ENCODE data around the gene NFATC2.

NFATC2 gene

DNA sequence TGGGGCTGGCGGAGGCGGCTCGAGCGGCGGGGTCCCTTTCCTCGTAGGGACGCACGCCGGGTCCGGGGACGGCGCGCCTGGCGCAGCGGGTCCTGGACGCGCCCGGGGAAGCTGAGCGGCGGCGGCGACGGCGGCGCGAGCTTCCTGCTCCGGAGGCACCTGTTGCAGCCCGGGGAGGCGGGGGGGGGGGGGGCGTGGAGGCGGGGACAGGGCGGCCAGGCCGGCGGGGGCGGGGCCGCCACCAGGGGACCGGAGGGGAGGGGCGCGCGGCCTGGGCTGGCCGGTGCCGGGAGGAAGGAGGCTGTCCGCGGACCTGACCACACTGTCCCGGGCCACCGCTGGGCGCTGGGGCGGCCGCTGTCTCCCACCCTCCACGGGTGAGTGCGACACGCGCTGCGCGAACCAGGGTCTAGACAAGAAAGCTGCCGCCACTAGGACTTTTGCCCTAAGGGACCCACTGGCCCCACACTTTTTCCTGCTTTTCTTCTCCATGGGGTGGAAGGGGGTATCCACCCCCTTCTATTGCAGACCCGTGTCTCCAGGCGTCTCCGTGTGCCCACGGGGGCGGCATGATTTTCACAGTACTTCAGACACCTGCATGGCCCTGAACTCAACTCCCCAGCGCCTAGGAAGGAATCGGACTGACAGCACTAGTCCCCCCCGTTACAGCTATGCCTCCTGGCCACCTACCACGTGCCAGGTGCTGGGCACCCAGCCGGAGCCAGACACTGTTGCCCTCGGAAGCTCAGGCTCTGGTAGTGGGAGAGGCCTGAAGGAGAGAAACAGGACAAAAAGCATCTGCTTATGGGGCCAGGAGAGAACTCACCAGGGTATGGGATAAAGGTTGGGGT, at the start of gene NFATC2:
Gene NFATC2, minus strand, starts transcription at position 149 of the 851 bp plus-strand sequence. CDS start 220 bp downstream, outside the sequence.
- DNase-seq: peak in 4 of 58 donors; percentile 5 to 27 (median 10)

DNA sequence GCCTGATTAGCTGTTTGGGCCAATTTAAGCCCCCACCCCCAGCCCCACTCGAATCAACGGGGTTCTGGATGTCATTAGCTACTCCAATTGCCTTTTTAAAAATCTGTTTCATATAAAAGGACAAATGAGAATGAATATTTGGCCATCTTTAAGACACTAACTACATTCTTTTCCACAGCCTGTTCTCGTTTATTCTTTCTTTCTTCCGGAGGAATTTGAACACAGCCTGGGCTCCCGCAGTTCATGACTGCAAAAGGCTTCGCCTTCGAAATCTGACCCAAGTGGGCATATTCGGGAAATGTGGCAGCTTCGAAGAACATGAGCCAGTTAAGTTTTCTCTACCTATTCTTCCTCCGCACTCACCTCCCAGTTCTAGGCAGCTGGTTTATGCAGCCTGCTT, 49.4 kb upstream of the NFATC2 start:
- DNase-seq: no peak

DNA sequence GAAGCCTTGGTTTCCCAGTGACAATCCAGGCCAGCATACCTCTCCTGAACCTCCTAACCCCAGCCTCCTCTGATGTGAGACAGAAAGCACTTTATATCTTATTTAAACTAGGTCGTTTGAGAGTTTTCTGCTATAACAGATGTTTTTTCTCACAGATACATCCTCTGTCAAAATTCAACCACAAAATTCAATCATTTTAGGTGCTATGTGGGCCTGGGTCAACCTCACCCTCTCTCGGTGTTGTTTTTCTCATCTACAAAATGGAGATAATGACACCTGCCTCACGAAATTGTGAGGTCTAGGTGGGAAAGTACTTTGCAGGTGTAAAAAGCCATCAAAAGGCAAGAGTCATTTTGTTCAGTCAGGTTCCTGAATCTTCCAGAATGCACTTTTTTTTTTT, 46.2 kb upstream of the NFATC2 start:
- DNase-seq: no peak

DNA sequence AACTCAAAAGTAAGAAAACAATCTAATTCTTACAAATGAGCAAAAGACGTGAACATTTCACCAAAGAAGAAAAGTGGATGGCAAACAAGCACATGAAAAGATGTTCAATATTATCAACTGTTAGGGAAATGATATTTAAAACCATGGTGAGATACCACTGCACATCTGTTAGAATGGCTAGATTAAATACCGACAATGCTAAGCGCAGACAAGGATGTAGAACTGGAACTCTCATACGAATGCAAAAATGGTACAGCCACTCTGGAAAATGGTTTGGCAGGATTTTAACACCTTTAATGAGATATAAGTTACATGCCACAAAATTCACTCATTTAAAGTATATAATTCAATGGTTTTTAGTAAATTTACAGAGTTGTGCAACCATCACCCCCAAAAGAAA, 44.6 kb upstream of the NFATC2 start:
- DNase-seq: no peak

DNA sequence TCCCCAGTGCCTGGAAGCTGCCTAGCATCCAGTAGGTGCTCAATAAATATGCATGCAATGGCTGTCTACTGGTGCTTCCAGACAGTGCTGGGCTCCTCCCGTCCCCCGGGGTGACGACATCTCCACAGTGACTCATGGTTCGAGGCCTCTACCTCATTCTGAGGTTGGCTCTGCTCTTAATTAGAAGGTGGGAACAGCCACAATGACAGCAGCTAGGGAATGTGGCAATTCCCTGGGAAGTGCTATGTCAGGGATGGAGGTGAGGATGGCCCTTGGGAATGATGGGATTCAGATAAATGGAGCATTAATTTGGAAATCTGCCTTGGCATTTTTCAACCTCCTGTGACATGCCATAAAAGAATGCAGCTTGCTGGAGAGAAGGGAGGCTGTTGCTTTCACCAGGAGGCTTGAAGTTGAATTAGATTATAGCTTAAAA, 43.5 kb upstream of the NFATC2 start:
- no peak for DNase-seq

GRCh38 chr20:51585148-51585547, 42.6 kb upstream of the NFATC2 start:
- DNase-seq: no peak

GRCh38 chr20:51584737-51585136, 42.2 kb upstream of the NFATC2 start:
- DNase-seq: no peak

GRCh38 chr20:51584116-51584515, 41.6 kb upstream of the NFATC2 start:
- DNase-seq: no peak

DNA sequence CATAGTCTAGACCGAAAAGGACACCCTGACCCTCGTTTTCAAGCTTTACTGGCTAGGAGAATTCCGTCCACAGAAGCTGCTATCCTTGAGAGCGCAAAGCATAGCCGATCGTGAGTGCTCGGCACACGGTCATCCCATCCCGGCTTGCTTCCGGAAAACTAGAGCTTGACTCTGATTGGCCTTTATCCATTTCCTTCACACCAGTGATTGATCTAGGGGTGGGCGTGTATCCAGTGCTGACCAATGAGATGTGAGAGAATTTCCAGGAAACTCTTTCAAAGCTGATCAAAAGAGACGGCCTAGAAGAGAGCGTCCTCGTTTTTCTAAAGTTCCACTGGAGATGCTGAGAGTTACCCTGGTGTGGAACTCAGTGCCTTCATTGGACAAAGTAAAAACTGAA, 41.0 kb upstream of the NFATC2 start:
- no peak for DNase-seq

GRCh38 chr20:51583073-51583472, 40.6 kb upstream of the NFATC2 start:
- DNase-seq: no peak

DNA sequence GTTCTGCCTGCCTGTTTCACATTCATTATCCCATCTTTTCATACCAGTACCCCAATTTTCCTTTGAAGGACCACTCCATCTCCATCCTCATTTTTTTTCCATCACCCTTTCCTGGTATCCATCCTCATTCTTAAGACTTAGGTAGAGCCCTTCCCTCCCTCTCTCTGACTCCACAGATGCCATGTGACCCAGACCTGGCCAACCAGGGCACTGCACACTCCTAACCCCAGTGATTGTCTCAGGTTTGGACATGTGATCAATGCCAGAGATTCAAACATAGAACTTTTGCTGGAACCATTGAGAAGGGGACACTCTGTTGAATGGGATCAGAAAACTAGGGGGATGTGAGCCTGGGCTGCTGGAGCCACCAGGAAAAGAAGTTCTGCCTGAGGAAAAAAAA, 39.1 kb upstream of the NFATC2 start:
- no peak for DNase-seq

DNA sequence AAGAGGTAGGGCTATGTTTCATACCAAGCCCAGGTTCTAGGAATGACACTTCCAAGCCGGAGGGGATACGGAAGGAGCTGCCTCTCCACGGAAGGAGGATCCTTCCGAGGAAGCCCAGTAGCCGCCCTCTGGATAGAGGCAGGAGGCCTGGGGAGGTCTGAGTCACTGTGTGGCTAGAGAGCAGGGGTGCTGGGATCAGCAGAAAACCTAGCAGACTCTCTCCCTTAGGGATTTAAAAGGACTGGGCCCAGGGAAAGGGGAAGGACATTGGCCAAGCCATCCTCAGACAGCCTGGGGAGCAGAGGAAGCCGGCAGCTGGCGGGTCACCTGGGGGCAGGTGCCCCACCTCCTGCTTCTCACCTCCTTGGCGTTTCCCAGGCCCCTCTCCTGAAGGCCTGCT, 36.6 kb upstream of the NFATC2 start:
- DNase-seq: no peak

DNA sequence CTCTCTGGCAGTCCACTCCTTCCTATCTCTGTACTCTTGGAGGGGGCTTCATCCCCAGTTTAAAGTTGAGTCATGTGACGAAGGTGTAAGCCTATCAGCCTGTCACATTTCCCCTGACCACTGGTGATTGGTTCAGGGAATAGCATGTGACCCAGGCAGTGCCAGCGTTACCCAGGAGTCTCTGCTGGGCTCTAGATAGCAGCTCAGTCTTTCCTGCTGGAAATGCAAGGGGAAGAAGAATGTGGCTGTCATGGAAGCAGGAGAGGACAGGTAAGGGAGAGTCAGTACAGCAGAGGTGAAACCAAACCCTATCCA, 35.6 kb upstream of the NFATC2 start:
- no peak for DNase-seq

DNA sequence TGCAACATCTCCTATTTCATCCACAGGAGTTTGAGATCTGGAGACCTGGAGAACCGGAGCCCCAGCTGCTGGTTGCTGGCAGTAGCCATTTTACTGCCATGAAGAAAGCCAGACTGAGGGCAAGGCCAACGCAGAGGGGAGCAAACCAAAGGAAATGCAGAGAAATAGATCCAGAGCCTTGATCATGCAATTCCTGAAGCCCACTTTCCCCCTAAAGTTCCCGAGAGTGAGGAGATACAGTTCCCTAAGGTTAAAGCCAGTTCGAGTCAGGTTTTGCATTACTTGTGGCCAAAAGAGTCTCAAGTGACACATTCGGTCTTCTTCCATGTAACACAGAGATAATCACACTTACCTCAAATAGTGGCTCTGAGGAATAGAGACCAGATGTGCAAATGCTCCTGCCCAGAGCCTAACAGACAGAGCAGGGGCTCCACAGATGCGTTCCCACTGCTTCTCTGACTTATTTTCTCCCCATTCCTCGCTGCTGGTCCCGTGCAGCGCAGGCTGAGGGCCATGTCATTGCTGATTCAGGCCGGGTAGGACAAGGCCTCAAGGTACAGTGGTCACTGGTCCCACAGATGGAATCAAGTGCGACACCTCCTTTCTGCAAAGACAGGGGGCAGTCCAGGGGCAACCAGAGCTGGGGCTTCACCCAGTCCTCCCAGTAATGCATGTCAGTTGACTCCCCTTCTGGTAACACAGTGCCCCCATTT, 35.1 kb upstream of the NFATC2 start:
- DNase-seq: no peak

DNA sequence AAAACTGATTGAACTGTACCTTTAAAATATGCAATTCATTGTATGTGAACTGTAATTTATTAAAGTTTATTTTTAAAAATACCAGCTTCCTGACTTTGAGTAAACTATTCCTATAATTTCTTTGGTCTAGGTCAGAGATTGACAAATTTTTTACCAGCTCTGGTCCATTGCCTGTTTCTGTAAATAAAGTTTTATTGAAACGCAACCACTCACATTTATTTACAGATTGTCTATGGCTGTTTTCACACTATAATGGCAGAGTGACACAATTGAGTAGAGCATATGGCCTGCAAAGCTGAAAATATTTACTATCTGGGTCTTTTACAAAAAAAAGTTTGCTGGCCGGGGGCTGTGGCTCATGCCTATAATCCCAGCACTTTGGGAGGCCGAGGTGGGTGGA, 33.0 kb upstream of the NFATC2 start:
- no peak for DNase-seq

- DNase-seq: no peak
These were observed 31.9 kb upstream of the NFATC2 start for GRCh38 chr20:51574248-51575033.

DNA sequence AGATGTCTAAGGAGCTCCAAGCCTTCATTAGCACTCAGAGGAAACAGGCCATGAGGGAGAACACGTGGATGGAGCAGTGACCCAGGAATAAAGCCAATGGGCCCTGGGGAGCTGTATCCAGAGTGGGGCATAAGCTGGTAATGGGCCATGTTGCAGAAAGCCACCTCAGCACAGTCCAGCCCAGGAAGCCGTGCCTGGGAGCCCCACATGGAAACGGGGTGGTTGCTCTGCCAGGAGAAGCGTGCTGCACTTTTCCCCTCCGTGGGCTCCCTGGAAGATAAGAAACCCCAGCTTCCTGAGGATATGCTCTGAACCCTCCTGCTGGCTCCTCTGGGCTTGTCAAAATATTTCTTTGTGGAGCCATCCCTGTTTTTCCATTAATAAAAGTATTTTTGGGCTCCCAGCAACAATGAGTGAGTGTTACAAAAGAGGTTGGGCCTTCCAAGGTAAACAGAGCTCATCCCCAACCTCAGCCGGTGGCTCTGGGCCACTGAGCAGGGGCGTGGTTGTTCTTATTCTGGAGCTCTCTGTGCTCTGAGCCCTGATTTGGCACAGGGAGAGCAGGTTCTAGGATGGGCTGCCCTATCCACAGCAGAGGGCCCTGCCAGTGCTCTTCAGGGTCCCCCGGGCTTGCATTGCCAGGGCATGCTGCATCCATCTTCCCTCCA, 31.2 kb upstream of the NFATC2 start:
- no peak for DNase-seq

GRCh38 chr20:51571460-51571794, 28.9 kb upstream of the NFATC2 start:
- DNase-seq: no peak

GRCh38 chr20:51570739-51571459, 28.4 kb upstream of the NFATC2 start:
- DNase-seq: no peak

DNA sequence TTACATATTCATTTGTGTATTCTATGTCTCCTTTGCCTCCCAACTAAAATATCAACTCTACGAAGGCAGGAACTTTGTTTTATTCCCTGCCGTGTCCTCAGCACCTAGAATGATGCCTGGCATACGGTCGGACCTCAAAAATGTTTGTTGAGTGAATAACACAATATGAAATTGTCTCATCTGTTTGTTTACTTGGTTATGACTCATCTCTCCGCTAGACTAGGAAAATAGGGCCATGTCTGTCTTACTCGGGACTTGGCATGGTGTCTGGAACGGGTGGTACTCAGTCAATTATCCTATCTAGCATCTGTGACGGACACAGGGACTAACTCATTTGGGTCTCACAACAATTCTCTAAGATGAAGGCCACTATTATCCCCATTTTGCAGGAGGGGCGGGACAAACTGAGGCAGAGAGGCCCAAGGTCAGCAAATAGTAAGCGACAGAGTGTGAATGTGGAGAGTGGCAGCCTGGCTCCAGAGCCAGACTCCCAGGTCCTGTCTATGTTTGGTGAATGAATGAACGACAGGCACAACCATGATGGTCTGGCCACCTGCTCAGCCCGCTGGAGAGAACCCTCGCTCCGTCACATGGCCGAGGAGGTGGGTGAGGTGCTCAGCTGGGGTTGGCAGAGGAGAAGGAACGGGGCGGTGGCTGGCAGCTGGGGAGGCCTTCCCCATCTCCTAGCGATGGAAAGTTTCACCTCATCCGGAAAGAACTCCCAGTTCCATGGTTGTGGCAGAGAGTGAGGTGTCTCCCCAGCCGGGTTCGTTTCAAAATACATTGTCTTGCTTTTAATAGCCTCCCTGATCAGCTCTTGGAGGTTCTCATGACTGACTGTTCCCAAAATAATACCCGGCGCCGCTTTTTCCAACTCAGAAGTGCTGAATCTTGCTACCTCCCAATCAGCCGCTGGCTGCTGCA, 27.6 kb upstream of the NFATC2 start:
- DNase-seq: peak in 9 of 58 donors; percentile 3 to 47 (median 14)

Data from anterior cingulate cortex (tissue), 58 donors.